GM18870 (cell line): ENCODE results near the gene TMEM39A.

ENCODE experiments used
- ATAC-seq: cut with Tn5 transposase; IDR thresholded peaks from one replicate; pipeline ENCODE4 v1.9.1; 2021; ENCODE audit warnings: moderate library complexity; ENCODE audit not compliant: unreplicated experiment

The TMEM39A gene, protein sequence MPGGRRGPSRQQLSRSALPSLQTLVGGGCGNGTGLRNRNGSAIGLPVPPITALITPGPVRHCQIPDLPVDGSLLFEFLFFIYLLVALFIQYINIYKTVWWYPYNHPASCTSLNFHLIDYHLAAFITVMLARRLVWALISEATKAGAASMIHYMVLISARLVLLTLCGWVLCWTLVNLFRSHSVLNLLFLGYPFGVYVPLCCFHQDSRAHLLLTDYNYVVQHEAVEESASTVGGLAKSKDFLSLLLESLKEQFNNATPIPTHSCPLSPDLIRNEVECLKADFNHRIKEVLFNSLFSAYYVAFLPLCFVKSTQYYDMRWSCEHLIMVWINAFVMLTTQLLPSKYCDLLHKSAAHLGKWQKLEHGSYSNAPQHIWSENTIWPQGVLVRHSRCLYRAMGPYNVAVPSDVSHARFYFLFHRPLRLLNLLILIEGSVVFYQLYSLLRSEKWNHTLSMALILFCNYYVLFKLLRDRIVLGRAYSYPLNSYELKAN

DNA sequence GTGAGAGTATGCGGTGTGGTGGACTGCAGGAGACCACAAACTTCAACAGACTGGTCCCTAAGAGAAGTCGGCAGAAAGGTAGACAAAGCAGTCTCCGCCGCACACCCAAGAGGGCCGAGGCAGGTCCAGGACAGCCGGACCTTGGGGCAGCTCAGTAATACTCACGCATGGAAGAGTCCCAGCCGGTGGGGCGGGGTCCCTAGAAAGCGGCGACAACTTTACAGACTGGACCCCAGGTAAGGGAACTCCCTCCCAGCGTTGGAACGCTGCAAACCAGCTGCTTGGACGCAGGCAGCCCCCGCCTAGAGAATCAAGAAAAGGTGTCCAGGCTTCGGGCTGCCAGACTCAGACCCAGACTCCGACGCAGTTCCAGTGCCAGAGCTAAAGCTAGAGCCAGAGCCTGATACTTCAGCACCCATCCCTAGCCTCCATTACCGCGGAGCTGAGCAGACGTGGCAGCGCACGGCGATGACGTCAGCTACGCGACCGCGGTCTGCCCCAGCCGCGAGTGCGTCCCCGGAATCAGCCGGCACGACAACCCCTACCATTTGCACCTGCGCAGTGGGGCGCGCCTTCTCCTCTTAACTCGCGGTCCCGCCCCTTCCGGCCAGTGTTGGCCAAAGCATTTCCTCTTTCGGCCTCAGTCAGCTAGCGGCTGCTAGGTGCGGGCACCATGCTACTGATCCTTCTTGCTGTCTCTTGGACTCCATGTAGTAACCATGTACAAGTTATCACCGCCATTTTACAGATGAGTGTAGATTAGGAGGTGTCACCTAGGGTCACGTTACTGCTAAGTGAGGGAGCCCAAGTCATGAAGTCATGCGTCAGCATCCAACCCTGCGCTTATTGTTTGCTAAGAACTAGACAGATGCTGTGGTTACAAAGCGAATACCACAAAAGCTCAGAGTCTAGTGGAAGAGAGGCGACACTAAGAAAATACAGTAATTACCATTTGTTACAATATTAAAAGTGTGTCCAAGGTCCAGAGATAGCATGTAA, at the start of gene TMEM39A:
Gene TMEM39A (minus strand): TSS at position 445 of the 999 bp plus-strand sequence. CDS start 1,541 bp downstream, outside the sequence.
- peak; percentile 92 for ATAC-seq

GRCh38 chr3:119510690-119511089, 47.3 kb upstream of the TMEM39A start:
- ATAC-seq: no peak

GRCh38 chr3:119508172-119508845, 44.9 kb upstream of the TMEM39A start:
- no peak for ATAC-seq

- ATAC-seq: no peak
Measured at GRCh38 chr3:119507404-119507803, 44.0 kb upstream of the TMEM39A start.

- ATAC-seq: no peak
Measured at GRCh38 chr3:119506631-119507030, 43.2 kb upstream of the TMEM39A start.

GRCh38 chr3:119500901-119501300, 37.5 kb upstream of the TMEM39A start:
- ATAC-seq: no peak

DNA sequence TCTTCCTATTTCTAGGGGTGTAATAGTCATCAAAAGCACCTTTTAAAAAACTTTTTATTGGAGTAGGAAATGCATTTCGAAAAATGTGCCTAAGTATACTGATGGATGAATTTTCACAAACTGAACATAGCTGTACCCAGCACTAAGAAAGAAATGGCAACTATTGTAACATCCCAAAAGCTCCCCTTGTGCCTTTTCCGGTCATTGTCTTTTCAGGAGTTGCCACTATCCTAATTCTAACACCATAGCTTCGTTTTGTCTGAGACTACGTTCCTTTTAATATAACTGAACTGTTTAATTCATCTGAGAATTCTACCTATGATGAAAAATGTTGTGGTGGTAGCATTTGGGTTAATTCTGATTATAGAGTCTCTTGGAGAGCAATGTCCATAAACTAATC, 36.9 kb upstream of the TMEM39A start:
- ATAC-seq: no peak

DNA sequence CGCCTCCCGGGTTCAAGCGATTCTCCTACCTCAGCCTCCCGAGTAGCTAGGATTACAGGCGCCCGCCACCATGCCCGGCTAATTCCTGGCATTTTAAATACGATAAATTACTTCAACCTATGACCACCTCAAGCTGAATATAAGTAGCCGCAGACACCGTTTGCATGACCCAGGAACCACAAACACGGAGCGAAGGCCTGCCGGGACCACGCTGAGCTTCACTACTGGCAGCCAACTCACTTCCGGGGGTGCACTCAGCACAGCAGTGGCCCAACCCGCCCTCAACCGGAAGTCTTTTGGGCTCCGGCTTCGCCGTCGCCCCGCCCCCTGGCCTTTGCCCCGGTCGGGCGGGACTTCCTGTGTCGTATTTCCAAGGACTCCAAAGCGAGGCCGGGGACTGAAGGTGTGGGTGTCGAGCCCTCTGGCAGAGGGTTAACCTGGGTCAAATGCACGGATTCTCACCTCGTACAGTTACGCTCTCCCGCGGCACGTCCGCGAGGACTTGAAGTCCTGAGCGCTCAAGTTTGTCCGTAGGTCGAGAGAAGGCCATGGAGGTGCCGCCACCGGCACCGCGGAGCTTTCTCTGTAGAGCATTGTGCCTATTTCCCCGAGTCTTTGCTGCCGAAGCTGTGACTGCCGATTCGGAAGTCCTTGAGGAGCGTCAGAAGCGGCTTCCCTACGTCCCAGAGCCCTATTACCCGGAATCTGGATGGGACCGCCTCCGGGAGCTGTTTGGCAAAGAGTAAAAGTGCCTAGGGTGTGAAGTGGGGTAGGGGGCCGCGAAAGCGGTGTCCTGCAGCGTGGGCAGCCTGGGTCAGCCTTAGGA, 35.0 kb upstream of the TMEM39A start, which contains the start of gene TIMMDC1:
Gene TIMMDC1 (plus strand): TSS at position 362 of the 826 bp plus-strand sequence. CDS start 187 bp downstream, at position 549.
- peak; percentile 91 for ATAC-seq

DNA sequence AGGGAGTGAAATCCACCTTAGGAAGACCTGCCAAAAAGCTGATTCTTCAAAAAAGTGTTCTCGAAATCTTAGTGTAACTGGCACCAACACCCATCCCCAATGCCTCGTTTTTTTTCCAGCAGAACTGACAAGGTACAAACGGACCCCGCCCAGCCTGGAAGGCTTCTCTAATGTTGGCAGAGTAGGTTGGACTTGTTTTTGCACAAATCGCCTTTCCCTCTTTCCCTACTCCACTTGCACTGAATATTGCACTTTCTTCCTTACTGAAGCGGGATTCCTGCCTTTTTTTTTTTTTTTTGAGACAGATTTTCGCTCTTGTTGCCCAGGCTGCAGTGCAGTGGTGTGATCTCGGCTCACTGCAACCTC, 34.4 kb upstream of the TMEM39A start:
- ATAC-seq: no peak

- no peak for ATAC-seq
Measured at GRCh38 chr3:119494597-119494996, 31.2 kb upstream of the TMEM39A start.

- ATAC-seq: no peak
Measured at GRCh38 chr3:119492810-119493209, 29.4 kb upstream of the TMEM39A start.

DNA sequence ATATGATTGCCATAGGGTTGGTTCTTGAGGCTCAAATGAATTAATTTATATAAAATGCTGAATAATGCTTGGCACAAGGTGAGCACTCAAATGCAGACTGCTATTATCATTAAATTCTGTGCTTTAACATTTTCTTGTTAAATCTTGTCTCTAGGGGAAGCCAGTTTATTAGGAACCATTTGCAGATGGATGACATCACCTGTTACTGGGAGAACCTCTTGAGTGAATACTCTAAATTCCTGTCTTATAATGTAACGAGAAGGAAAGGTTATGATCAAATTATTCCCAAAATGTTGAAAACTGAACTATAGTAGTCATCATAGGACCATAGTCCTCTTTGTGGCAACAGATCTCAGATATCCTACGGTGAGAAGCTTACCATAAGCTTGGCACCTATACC, 28.7 kb upstream of the TMEM39A start:
- no peak for ATAC-seq

GRCh38 chr3:119490153-119490552, 26.7 kb upstream of the TMEM39A start:
- no peak for ATAC-seq

DNA sequence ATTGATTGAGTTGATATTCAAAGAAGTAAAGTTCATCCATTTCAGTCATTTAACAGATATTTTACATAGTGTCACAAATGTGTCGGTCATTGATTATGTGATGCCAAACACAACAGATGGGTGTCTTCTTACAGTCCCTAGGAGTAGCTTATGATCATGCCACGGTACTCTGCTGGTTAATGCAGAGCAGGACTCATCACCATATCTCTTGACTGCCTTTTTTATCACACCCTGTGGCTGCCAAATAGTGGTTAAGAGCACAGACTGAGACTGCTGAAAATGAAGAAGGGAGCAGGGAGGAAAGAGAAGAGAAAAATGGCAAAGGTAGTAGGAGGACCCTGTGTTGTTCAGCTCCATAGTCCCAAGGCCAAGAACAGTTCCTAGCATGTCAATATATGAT, 22.1 kb upstream of the TMEM39A start:
- ATAC-seq: no peak

DNA sequence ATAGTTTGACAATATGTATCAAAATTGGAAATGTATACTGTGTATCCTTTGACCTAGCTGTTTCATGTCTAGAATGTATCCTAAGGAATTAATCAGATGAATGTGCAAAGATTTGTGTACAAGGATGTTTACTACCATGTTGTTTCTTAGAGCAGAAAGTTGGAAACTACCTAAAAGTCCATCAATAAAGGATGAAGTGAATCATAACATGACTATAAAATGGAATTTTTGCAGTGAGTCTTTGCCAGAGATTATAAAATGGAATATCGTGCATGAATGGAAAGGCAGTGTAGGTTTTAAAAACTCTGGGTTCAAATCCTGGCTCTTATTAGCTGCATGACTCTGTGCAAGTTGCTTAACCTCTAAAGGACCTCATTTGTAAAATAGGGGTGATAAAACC, 19.7 kb upstream of the TMEM39A start:
- ATAC-seq: no peak

GRCh38 chr3:119481079-119481478, 17.7 kb upstream of the TMEM39A start:
- no peak for ATAC-seq

- ATAC-seq: no peak
Measured at GRCh38 chr3:119470866-119471265, 7.5 kb upstream of the TMEM39A start.

GRCh38 chr3:119469418-119470189, 6.2 kb upstream of the TMEM39A start:
- ATAC-seq: no peak

DNA sequence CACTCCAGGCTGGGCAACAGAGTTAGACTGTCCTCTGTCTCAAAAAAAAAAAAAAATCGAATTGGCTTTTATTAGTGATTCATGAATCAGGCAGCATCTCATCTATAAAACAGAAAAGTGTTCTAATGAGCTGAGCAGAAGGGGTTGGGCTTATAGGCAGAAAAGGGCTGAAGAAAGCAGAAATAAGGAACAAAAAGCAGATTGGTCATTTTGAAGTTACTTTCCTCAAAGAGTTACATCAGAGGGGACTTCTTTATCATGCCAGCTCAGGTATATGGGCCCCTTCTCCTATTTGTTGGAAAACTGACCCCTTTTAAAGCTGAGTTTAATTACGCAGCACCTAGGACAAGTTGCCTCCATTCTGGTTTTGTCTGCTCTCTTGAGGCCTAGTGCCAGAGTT, 4.6 kb upstream of the TMEM39A start:
- ATAC-seq: no peak
